ENCODE results near the gene PRDX5. TPM values are rescaled to one million over a fixed set of nuclear protein-coding genes. Genes with fewer than 3 reads are reported as not detected.

Gene PRDX5
- total and polyA plus RNA-seq, 5 donors, result 258 to 683 (median 324) TPM

DNA sequence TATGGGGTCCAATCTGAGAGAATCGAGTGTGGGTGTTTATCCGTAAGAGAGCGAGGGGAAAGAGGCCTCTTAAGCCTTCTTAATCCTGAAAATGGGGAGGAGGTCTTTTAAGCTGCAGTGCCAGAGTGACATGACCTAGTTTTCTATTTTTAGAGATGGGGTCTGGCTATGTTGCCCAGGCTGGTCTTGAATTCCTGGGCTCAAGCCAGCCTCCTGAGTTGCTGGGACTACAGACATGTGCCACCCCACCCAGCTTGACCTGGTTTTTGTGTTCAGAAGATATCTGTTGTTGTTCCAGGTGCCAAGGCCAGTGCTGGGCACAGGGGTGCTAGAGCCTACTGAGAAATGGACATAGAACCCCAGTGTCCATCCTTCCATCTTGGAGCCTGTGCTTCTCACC lies 34.8 kb upstream of the PRDX5 start:
- intact Hi-C loops (cut with DNase I), result no loop called here
- Histone ChIP-seq H3K4me3 (ENCODE audit: low read length) (no peak overlapping the region), H3K27me3 (ENCODE audit: control insufficient read depth, insufficient read depth) (no peaks in the 10 kb centered on the region), H3K9me3 (ENCODE audit: control insufficient read depth, low read length) (no peaks in the 10 kb centered on the region), H3K27ac (ENCODE audit: low read length) (no peak overlapping the region), H3K4me1 (ENCODE audit: control insufficient read depth, insufficient read depth, low read length) (peaks cover 7% of the 10 kb centered on the region)
- 96% methylated on average over 3 of the region's 3 CpGs for WGBS
- ATAC-seq (no peak), DNase-seq (peak in 1 of 3 donors; percentile 38)

DNA sequence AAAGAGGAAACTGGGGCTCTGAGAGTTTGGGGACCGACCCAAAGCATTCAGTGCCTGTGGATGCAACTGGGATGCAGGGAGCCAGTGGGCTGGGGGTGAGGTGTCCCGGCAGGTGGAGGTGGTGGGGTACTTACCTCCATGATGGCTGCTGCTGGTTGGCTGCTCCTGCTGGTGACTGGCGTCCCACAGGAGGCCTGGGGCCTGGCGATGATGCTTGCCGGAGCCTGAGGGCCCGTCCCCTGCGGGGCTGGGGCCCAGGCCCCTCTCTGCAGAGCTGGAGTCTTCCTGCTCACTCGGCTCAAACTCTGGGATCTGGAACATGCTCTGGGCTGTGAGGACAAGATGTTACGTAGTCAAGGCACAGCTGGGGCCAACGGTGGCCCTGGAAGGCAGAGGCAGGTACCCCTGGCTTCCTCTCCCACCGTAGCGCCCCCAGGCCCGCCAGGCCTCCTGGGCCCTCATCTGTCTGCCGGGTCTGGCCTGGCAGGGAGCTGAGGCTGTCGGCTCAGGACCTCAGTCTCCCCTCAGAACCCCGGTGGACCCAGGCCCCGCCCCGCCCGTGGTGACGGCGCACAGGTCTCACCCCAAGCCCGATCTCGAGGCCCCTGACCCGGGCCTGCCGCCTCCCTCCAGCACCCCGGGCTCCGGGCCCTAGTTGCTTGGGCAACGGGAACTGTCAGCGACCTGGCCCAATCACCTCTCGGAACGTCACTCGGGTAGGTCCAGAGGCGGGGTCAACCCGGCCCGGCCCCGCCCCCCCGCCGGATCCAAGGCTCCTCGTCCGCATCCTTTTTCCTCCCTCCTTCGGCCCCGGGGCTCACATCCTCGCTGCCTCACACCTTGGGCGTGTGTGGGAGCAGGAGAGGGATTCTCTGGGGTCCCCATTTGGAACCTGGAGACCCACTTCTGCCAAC lies 33.6 kb upstream of the PRDX5 start, which contains the start of gene BAD:
Gene BAD, minus strand, starts transcription at position 618 of the 914 bp plus-strand sequence. Its CDS starts 297 bp downstream, at position 321.
- DNase-seq (peak; percentile 95 to 98 (median 98)), ATAC-seq (peak; percentile 92)
- 3% methylated on average over 44 of the region's 44 CpGs for WGBS
- peaks cover 7% of the 10 kb centered on the region for H3K4me1 ChIP-seq (ENCODE audit: control insufficient read depth, insufficient read depth, low read length)
- intact Hi-C loops (cut with DNase I), result no loop called here
- H3K27ac ChIP-seq (ENCODE audit: low read length), result peak within 1 kb of the TSS; percentile 84
- H3K27me3 ChIP-seq (ENCODE audit: control insufficient read depth, insufficient read depth), result no peaks in the 10 kb centered on the region
- peak within 1 kb of the TSS; percentile 84 for H3K4me3 ChIP-seq (ENCODE audit: low read length)
- no peaks in the 10 kb centered on the region for H3K9me3 ChIP-seq (ENCODE audit: control insufficient read depth, low read length)

DNA sequence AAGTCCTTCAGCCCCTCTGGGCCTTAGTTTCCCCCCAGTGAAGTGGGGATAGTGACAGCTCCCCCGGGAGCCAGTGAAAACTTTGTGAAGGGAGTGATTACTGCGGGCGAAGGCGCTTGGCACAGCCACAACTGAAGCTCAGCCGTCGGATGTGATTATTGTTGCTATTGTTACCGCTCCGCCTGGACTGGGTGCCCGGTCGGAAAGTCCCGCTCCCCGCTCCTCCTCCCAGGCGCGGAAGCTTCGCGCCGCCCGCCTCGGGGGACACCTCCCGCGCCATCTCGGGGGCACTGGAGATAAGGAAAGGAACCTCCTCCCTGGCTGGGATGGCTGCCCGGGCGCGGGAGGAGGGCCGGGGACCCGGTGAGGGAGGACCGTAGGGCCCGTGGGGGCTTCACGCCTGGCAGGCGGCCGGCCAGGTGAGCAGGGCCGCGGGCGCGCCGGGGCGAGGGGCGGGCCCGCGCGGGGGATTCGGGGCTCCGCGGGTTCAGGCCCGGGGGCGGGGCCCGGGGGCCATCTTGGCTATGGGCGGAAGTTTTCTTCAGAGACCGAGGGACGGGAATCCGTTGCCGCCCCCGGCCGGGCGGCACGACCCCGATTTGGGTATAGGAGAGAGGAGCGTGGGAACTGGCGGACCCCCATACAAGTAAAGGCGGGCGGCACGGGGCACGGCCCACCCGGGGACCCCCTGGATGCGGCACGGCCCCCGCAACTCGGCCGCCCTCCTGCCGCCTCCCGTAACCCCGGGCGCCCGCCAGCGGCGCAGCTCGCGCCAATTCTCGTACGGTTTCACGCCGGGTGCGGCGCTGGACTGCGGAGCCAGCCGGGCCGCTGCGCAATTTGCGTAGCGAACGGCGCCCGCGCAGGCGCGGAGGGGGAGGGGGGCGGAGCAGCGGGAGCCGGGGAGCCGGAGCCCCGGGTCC lies 32.7 kb upstream of the PRDX5 start, which contains the start of gene GPR137:
Gene GPR137, plus strand, starts transcription at position 887 of the 923 bp plus-strand sequence. CDS start 677 bp downstream, outside the sequence.
- intact Hi-C loops (cut with DNase I), result no loop called here
- peak; percentile 87 to 95 (median 95) for DNase-seq
- ATAC-seq, result peak; percentile 73
- H3K27me3 ChIP-seq (ENCODE audit: control insufficient read depth, insufficient read depth), result no peaks in the 10 kb centered on the region
- under 1% methylated on average over 102 of the region's 102 CpGs for WGBS
- H3K4me1 ChIP-seq (ENCODE audit: control insufficient read depth, insufficient read depth, low read length), result peaks cover 7% of the 10 kb centered on the region
- H3K27ac ChIP-seq (ENCODE audit: low read length), result peak within 1 kb of the TSS; percentile 84
- peak within 1 kb of the TSS; percentile 84 for H3K4me3 ChIP-seq (ENCODE audit: low read length)
- H3K9me3 ChIP-seq (ENCODE audit: control insufficient read depth, low read length), result no peaks in the 10 kb centered on the region

DNA sequence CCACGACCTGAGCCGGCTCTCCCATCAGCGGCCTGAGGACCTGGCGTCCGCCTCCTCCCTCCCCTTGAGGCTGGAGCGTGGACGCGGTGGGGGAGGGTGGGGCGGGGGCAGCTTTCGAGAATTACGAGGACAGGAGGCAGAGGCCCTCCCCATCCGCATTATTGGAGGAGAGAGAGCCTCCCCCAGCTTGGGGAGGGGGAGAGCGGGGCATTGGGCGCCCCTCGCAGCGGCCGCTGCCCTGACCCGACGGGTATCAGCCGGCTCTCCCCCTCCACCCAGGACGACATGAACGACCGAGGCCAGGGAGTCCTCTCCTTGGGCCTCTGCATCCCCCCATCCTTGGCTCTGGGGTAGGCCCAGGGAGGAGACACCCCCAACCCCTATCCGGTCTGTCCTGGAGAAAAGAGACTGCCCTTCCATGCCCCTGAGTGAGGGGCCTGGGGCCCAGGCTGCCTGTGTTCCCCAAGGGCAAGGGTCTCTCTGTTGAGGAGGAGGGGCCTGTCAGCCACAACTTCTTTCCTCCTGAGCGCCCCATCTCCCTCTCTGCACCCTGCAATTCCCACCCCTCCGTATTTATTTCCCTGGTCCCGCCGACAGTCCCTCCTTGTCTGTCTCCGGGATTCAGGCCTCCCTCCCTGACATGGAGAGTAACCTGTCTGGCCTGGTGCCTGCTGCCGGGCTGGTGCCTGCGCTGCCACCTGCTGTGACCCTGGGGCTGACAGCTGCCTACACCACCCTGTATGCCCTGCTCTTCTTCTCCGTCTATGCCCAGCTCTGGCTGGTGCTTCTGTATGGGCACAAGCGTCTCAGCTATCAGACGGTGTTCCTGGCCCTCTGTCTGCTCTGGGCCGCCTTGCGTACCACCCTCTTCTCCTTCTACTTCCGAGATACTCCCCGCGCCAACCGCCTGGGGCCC lies 31.8 kb upstream of the PRDX5 start:
- H3K4me3 ChIP-seq (ENCODE audit: low read length), result peak overlapping the region; percentile 84
- H3K27me3 ChIP-seq (ENCODE audit: control insufficient read depth, insufficient read depth), result no peaks in the 10 kb centered on the region
- ATAC-seq (no peak), DNase-seq (no peak)
- H3K4me1 ChIP-seq (ENCODE audit: control insufficient read depth, insufficient read depth, low read length), result peaks cover 7% of the 10 kb centered on the region
- intact Hi-C loops (cut with DNase I), result no loop called here
- 26% methylated on average over 40 of the region's 40 CpGs for WGBS
- H3K9me3 ChIP-seq (ENCODE audit: control insufficient read depth, low read length), result no peaks in the 10 kb centered on the region
- peak overlapping the region; percentile 37 for H3K27ac ChIP-seq (ENCODE audit: low read length)

DNA sequence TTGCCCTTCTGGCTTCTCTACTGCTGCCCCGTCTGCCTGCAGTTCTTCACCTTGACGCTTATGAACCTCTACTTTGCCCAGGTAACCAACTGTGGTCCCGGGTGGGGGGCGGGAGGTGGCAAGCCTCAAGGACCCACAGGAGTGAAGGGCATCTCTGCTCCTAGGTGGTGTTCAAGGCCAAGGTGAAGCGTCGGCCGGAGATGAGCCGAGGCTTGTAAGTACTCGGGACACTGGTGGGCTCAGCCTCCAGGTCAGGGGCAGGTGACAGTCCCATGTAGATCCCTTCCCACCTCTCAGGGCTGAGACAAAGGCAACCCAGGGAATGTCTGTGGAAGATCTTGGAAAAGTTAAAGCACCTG lies 31.1 kb upstream of the PRDX5 start:
- Histone ChIP-seq H3K4me1 (ENCODE audit: control insufficient read depth, insufficient read depth, low read length) (peaks cover 8% of the 10 kb centered on the region), H3K9me3 (ENCODE audit: control insufficient read depth, low read length) (no peaks in the 10 kb centered on the region), H3K27me3 (ENCODE audit: control insufficient read depth, insufficient read depth) (no peaks in the 10 kb centered on the region), H3K27ac (ENCODE audit: low read length) (no peak overlapping the region), H3K4me3 (ENCODE audit: low read length) (no peak overlapping the region)
- WGBS, result 90% methylated on average over 9 of the region's 9 CpGs
- intact Hi-C loops (cut with DNase I), result no loop called here
- ATAC-seq (no peak), DNase-seq (no peak)

DNA sequence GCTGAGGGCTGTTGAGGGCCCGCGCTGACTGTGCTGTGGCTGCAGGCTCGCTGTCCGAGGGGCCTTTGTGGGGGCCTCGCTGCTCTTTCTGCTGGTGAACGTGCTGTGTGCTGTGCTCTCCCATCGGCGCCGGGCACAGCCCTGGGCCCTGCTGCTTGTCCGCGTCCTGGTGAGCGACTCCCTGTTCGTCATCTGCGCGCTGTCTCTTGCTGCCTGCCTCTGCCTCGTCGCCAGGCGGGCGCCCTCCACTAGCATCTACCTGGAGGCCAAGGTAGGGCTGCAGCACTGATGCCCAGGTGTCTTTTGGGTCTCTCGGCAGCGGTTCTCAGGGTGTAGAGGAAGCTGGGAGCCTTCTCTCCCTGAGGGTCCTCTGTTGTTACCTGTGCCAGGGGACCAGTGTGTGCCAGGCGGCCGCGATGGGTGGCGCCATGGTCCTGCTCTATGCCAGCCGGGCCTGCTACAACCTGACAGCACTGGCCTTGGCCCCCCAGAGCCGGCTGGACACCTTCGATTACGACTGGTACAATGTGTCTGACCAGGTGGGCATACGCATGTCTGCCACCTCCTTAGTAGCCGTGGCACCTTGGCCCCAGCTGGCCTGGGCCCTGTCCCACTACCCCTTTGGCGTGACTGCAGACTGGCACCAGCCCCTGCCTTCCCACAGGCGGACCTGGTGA lies 30.1 kb upstream of the PRDX5 start:
- Histone ChIP-seq H3K9me3 (ENCODE audit: control insufficient read depth, low read length) (no peaks in the 10 kb centered on the region), H3K4me3 (ENCODE audit: low read length) (no peak overlapping the region), H3K27me3 (ENCODE audit: control insufficient read depth, insufficient read depth) (no peaks in the 10 kb centered on the region), H3K4me1 (ENCODE audit: control insufficient read depth, insufficient read depth, low read length) (peaks cover 8% of the 10 kb centered on the region), H3K27ac (ENCODE audit: low read length) (no peak overlapping the region)
- 95% methylated on average over 33 of the region's 33 CpGs for WGBS
- DNase-seq (no peak), ATAC-seq (no peak)
- intact Hi-C loops (cut with DNase I), result no loop called here

DNA sequence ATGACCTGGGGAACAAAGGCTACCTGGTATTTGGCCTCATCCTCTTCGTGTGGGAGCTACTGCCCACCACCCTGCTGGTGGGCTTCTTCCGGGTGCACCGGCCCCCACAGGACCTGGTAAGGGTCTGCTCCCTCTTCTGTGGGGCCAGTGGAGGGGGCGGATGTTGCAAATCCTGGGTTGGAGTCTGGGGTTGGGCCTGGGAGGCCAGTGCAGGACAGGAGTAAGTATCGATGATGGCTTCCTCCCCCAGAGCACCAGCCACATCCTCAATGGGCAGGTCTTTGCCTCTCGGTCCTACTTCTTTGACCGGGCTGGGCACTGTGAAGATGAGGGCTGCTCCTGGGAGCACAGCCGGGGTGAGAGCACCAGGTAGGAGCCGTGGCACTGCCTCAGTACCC lies 29.6 kb upstream of the PRDX5 start:
- 94% methylated on average over 9 of the region's 9 CpGs for WGBS
- intact Hi-C loops (cut with DNase I), result no loop called here
- peaks cover 8% of the 10 kb centered on the region for H3K4me1 ChIP-seq (ENCODE audit: control insufficient read depth, insufficient read depth, low read length)
- H3K4me3 ChIP-seq (ENCODE audit: low read length), result no peak overlapping the region
- H3K27ac ChIP-seq (ENCODE audit: low read length), result no peak overlapping the region
- H3K27me3 ChIP-seq (ENCODE audit: control insufficient read depth, insufficient read depth), result no peaks in the 10 kb centered on the region
- H3K9me3 ChIP-seq (ENCODE audit: control insufficient read depth, low read length), result no peaks in the 10 kb centered on the region
- ATAC-seq (no peak), DNase-seq (no peak)

DNA sequence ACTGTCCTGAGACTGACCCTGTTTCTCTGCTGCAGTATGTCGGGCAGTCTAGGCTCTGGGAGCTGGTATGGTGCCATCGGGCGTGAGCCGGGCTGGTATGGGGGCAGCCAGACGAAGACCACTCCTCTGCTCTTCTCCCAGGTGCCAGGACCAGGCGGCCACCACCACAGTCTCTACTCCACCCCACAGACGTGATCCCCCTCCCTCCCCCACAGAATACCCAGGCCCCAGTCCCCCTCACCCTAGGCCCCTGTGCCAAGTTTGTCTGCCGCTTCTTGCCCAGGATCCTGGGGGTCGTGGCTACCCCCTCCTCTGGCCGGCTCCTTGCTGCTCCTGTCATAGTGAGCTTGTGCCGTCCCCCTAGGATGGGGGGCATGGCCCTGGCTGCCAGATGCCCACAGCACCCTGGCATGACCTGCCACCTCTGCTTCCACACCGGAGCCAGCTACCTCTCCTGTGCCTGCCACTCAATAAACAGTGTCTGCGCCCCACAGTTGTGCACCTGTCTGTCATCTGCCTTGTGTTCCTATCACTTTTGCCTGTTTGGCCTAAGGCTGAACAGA lies 28.8 kb upstream of the PRDX5 start:
- intact Hi-C loops (cut with DNase I), result no loop called here
- H3K27ac ChIP-seq (ENCODE audit: low read length), result no peak overlapping the region
- peaks cover 5% of the 10 kb centered on the region for H3K4me1 ChIP-seq (ENCODE audit: control insufficient read depth, insufficient read depth, low read length)
- no peak for ATAC-seq
- DNase-seq, result no peak
- no peaks in the 10 kb centered on the region for H3K9me3 ChIP-seq (ENCODE audit: control insufficient read depth, low read length)
- H3K4me3 ChIP-seq (ENCODE audit: low read length), result no peak overlapping the region
- H3K27me3 ChIP-seq (ENCODE audit: control insufficient read depth, insufficient read depth), result no peaks in the 10 kb centered on the region
- WGBS, result 95% methylated on average over 13 of the region's 13 CpGs

DNA sequence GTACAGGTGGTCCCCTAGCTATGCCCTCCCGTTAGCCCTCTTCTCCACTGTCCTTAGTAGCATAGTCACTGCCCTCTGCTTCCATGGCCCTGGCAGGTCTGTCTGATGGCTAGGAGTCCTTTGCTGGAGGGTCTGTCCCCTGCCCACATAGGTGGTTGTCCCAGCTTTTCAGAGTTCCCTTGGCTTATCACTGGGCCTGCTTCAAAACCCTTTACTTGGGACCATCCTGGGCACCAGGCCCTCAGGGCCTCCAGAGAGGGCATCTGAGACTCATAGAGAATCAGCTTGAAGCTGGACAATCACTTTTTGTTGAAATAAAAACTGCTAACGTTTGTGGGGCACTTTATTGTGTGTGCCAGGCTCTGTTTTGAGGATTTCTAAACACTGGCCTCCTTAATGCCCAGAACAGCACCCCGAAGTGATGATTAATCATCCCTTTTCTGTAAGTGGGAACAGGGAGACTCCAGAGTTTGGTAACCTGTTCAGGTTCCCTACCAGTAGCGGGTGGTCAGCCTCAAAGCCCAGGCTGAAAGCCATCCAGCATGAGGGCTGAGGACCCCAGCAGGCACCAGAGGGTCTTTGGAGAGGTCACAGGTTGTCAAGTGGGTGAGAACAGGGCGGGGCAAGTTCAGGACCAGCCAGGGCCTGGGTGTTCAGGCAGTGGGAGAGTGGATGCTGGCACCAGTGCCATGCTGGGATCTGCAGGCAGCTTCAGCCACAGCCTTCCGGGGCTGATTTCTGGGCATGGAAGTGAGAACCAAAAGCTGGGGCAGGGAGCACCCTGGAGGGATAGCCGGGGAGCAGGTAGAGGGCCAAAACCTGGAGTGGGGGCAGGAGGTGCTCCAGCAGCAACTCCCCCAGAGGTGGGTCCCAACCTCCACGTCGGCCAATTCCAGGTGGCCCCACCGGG lies 27.3 kb upstream of the PRDX5 start:
- Histone ChIP-seq H3K27ac (ENCODE audit: low read length) (no peak overlapping the region), H3K27me3 (ENCODE audit: control insufficient read depth, insufficient read depth) (no peaks in the 10 kb centered on the region), H3K4me1 (ENCODE audit: control insufficient read depth, insufficient read depth, low read length) (peaks cover 5% of the 10 kb centered on the region), H3K9me3 (ENCODE audit: control insufficient read depth, low read length) (no peaks in the 10 kb centered on the region), H3K4me3 (ENCODE audit: low read length) (no peak overlapping the region)
- ATAC-seq (no peak), DNase-seq (no peak)
- intact Hi-C loops (cut with DNase I), result no loop called here
- WGBS, result 47% methylated on average over 10 of the region's 10 CpGs
